GM18870 (cell line): ENCODE results near the gene SPATA31A1.
"Not testable (repeated sequence)": the region's sequence is repeated elsewhere in the genome, so short reads cannot be mapped to it uniquely, and the experiment has no call there.

Experiments used
- ATAC-seq: cut with Tn5 transposase; IDR thresholded peaks from one replicate; pipeline ENCODE4 v1.9.1; 2021; ENCODE audit warnings: moderate library complexity; ENCODE audit not compliant: unreplicated experiment

SPATA31A1 gene

DNA sequence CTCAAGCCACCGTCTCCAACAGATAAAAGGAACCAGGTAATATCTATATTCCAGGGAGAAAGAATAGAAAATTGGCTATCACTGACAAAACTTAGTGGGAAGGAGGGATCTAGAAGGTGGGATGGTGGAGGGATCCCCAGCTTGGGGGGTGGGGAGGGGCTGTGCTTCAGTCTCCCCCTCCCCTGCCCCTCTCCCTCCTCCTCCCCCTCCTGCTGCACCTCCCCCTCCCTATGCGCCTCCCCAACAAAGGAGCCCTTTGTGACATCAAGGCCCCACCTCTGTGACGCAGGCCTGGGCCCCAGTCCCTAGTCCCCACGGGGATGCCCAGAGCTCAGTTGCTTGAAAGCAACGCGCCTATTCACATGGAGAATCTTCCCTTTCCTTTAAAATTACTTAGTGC, at the start of gene SPATA31A1:
TSS of gene SPATA31A1 (plus strand) at position 301 of the 400 bp plus-strand sequence. CDS start at position 363, 62 bp downstream.
- ATAC-seq, result not testable (repeated sequence)

DNA sequence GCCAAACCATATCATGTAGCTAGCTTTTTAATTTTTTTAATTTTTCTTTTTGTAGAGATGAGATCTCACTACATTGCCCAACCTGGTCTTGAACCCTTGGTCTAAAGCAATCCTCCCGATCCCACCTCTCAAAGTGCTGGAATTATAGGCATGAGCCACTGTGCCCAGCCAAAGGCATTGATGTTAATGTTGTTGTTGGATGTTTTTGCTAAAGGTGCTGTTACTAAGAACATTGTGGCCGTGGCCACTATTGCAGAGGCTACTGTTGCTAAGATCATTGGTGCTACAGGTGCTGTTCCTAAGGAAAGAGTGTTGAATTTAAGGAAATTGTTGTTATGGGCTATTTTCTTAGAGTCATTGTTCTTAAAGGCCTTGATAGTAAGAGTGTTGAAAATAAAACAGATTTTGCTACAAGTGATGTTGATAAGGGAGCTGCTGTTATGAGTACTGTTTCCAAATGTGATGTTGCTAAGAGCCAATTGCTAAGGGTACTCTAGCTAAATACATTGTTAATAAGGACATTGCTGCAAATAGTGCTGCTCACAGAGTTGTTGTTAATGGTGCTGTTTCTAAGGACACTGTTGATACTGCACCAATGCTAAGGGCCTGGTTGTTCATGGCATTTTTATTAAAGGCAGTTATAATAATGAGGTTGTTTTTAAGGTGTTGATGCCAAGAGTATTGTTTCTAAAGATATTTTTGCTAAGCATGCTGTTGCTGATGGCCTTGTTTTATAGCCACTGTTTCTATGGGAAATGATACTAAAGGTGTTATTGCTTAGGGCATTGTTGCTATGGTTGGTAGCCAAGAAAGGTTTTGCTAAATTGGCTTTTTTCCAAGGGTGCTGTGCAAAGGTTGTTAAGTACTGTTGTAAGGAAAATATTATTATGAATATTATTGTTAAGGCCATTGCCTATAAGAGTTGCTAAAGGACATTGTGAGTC, 52.1 kb downstream of the SPATA31A1 start:
- ATAC-seq, result not testable (repeated sequence)

DNA sequence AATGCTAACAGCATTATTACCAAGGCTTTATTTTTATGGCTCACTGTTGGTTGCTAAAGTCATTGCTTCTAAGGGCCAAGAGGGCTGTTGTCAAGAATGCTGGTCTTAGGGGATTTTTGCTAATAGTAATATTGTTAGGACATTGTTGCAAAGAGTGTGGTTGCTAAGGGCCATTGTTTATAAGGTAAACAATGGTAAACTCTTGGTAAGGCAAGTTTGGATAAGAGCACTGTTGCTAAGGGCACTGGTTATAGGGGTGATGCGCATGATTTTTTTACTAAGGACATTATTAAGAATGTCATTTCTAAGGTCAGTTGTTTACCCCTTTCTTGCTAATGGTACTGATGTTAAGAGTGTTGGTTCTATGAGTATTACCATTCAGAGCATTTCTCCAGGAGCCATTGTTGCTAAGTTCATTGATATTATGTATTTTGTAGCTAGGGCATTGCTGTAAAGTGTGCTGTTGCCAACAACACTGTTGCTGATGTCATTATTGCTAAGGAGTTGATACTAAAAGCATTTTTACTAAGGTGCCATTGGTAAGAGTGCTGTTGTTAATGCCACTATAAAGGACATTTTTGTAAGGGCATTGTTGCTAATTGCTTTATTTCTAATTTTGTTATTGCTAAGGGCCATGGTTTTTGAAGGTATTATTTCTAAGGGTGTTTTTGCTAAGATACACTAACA, 55.9 kb downstream of the SPATA31A1 start:
- ATAC-seq, result not testable (repeated sequence)
